SU-DHL-6 (cell line): Measurements from ENCODE around the gene SERPINI1.

Source experiments
- H2AFZ ChIP-seq: fragments of 200-600 bp; sonication (generic); 2 replicates; pipeline ENCODE4 v1.6.1; 2014; ENCODE audit warnings: low read depth, mild to moderate bottlenecking, moderate library complexity, mixed read lengths, antibody characterized with exemption, low read length; ENCODE audit not compliant: severe bottlenecking
- H3F3A ChIP-seq: fragments of 200-600 bp; shearing (Covaris generic); 2 replicates; pipeline ENCODE4 v1.6.0; 2016; ENCODE audit warnings: antibody characterized with exemption, mild to moderate bottlenecking; ENCODE audit not compliant: insufficient read depth
- H3K27ac ChIP-seq: fragments of 200-600 bp; sonication (generic); 2 replicates; pipeline ENCODE4 v1.5.1; 2016; ENCODE audit warnings: low read depth, mild to moderate bottlenecking, low read length, moderate library complexity, mixed read lengths
- H3K27me3 ChIP-seq: fragments of 200-600 bp; sonication (generic), shearing (Covaris generic); 2 replicates; pipeline ENCODE4 v1.6.0; 2014; ENCODE audit warnings: mild to moderate bottlenecking, low read length
- H3K36me3 ChIP-seq: fragments of 200-600 bp; sonication (generic); 2 replicates; pipeline ENCODE4 v1.6.1; 2014; ENCODE audit warnings: mild to moderate bottlenecking, low read length, mixed read lengths
- H3K4me2 ChIP-seq: fragments of 300-600, 200-600 bp; shearing (Covaris generic), sonication (generic); 2 replicates; pipeline ENCODE4 v1.6.0; 2014; ENCODE audit warnings: low read length, low read depth, mild to moderate bottlenecking; ENCODE audit not compliant: poor library complexity, severe bottlenecking
- H3K4me3 ChIP-seq: fragments of 200-600 bp; sonication (generic); 2 replicates; pipeline ENCODE4 v1.5.1; 2014; ENCODE audit warnings: antibody characterized with exemption, low read length, mild to moderate bottlenecking, mixed read lengths; ENCODE audit not compliant: insufficient read depth, poor library complexity, severe bottlenecking
- H3K79me2 ChIP-seq: fragments of 200-600 bp; sonication (generic); 2 replicates; pipeline ENCODE4 v1.6.1; 2014; ENCODE audit warnings: mild to moderate bottlenecking, low read length, moderate library complexity; ENCODE audit not compliant: insufficient read depth
- H3K9ac ChIP-seq: fragments of 200-600 bp; sonication (generic); 2 replicates; pipeline ENCODE4 v1.7.0; 2014; ENCODE audit warnings: mild to moderate bottlenecking, low read length
- H3K9me2 ChIP-seq: fragments of 200-600 bp; sonication (generic); replicated peaks from 2 replicates; pipeline ENCODE4 v1.6.1; 2014; ENCODE audit warnings: low read length; ENCODE audit not compliant: insufficient read depth
- H3K9me3 ChIP-seq: fragments of 200-600 bp; sonication (generic); 2 replicates; pipeline ENCODE4 v1.6.1; 2014; ENCODE audit warnings: low read length, mixed read lengths; ENCODE audit not compliant: insufficient read depth
- H4K20me1 ChIP-seq: fragments of 200-600 bp; sonication (generic); 2 replicates; pipeline ENCODE4 v1.6.1; 2014; ENCODE audit warnings: low read depth, mild to moderate bottlenecking, antibody characterized with exemption, low read length, moderate library complexity, mixed read lengths
- CTCF ChIP-seq: fragments of 200-600 bp; sonication (generic); IDR thresholded peaks from one replicate; pipeline ENCODE4 v1.5.1; 2017; ENCODE audit warnings: antibody characterized with exemption, mild to moderate bottlenecking, low read length, moderate library complexity; ENCODE audit not compliant: insufficient read depth, poor library complexity, severe bottlenecking
- EZH2phosphoT487 ChIP-seq: fragments of 200-600 bp; sonication (generic), shearing (Covaris generic); conservative IDR thresholded peaks from 2 replicates; pipeline ENCODE4 v1.6.1; 2018; ENCODE audit warnings: mild to moderate bottlenecking, antibody characterized with exemption, low read length, moderate library complexity, mixed read lengths

Gene SERPINI1

GRCh38 chr3:167700046-167700445, 35.5 kb upstream of the SERPINI1 start:
- Histone ChIP-seq H3K9me3 (no peaks in the 10 kb centered on the region), H2AFZ (no peak overlapping the region), H3K4me2 (no peak overlapping the region), H3K79me2 (peaks cover 7% of the 10 kb centered on the region; the same call in 1 of the 2 replicates), H4K20me1 (no peaks in the 10 kb centered on the region), H3K9ac (no peak overlapping the region), H3F3A (no peaks in the 10 kb centered on the region), H3K36me3 (peaks cover 44% of the 10 kb centered on the region), H3K9me2 (no peaks in the 10 kb centered on the region), H3K27me3 (no peaks in the 10 kb centered on the region), H3K27ac (no peak overlapping the region), H3K4me3 (no peak overlapping the region)
- TF ChIP-seq EZH2phosphoT487 = no peak
- no peak for TF ChIP-seq CTCF

GRCh38 chr3:167700926-167701325, 34.6 kb upstream of the SERPINI1 start:
- no peak overlapping the region for H3K4me2 ChIP-seq
- H3K27me3 ChIP-seq = no peaks in the 10 kb centered on the region
- H3F3A ChIP-seq = no peaks in the 10 kb centered on the region
- no peaks in the 10 kb centered on the region for H3K9me3 ChIP-seq
- TF ChIP-seq CTCF (no peak), EZH2phosphoT487 (no peak)
- no peak overlapping the region for H2AFZ ChIP-seq
- H3K79me2 ChIP-seq = peaks cover 11% of the 10 kb centered on the region
- no peaks in the 10 kb centered on the region for H3K9me2 ChIP-seq
- H3K9ac ChIP-seq = no peak overlapping the region
- H3K27ac ChIP-seq = no peak overlapping the region
- H3K4me3 ChIP-seq = no peak overlapping the region
- no peaks in the 10 kb centered on the region; the same call in 1 of the 2 replicates for H4K20me1 ChIP-seq
- peaks cover 42% of the 10 kb centered on the region; the same call in 1 of the 2 replicates for H3K36me3 ChIP-seq

GRCh38 chr3:167705840-167706239, 29.7 kb upstream of the SERPINI1 start:
- Histone ChIP-seq H3K27ac (no peak overlapping the region), H3F3A (no peaks in the 10 kb centered on the region), H4K20me1 (no peaks in the 10 kb centered on the region; the same call in 1 of the 2 replicates), H3K9me3 (no peaks in the 10 kb centered on the region), H2AFZ (no peak overlapping the region), H3K79me2 (peaks cover 42% of the 10 kb centered on the region), H3K9me2 (no peaks in the 10 kb centered on the region), H3K4me3 (no peak overlapping the region), H3K9ac (no peak overlapping the region), H3K36me3 (peaks cover 35% of the 10 kb centered on the region; the same call in 1 of the 2 replicates), H3K27me3 (no peaks in the 10 kb centered on the region), H3K4me2 (no peak overlapping the region)
- TF ChIP-seq CTCF (no peak), EZH2phosphoT487 (no peak)

GRCh38 chr3:167709690-167710089, 25.8 kb upstream of the SERPINI1 start:
- Histone ChIP-seq H3K4me2 (no peak overlapping the region), H3K9me3 (no peaks in the 10 kb centered on the region), H3F3A (no peaks in the 10 kb centered on the region), H3K36me3 (peaks cover 25% of the 10 kb centered on the region), H3K4me3 (no peak overlapping the region), H3K27ac (no peak overlapping the region), H3K27me3 (no peaks in the 10 kb centered on the region), H2AFZ (no peak overlapping the region), H4K20me1 (peaks cover 13% of the 10 kb centered on the region; the same call in 1 of the 2 replicates), H3K9me2 (no peaks in the 10 kb centered on the region), H3K79me2 (peaks cover 80% of the 10 kb centered on the region), H3K9ac (no peak overlapping the region)
- TF ChIP-seq EZH2phosphoT487 (no peak), CTCF (no peak)
